Breast epithelium (tissue), 3 donors: ENCODE data around the gene YTHDF1.

Experiments used
- CTCF ChIP-seq, 3 donors: fragments of 450-650 bp; IDR thresholded peaks; one replicate each; pipeline ENCODE4 v1.5.1; 2016 to 2017; ENCODE audit warnings: antibody characterized with exemption in 3 of 3, mild to moderate bottlenecking in 3 of 3, moderate library complexity in 3 of 3
- POLR2AphosphoS5 ChIP-seq, 3 donors: sonication (generic); formaldehyde crosslinking; IDR thresholded peaks; one replicate each; pipeline ENCODE4 v1.6.1; 2017; ENCODE audit warnings: antibody characterized with exemption in 3 of 3

- TF ChIP-seq CTCF (IDR thresholded peaks at IDR 0.05), result no peak
- no peak for TF ChIP-seq POLR2AphosphoS5 (IDR thresholded peaks at IDR 0.05)
These were observed 1.8 kb upstream of the YTHDF1 start for GRCh38 chr20:63217706-63218105.
